Activated T-helper 1 cell treated with anti-CD3 and anti-CD28 coated beads, Interleukin-12 subunit alpha, Interleukin-12 subunit beta, Interleukin-2, Interleukin-4 antibody, amounts not matched to agents 30 ng/mL and 10 ng/mL and 1 ng/mL, durations not matched to agents 14 hours and 24 hours and 36 hours (primary cell): ENCODE results near the gene WDR1. TPM values are rescaled to one million over a fixed set of nuclear protein-coding genes. Genes with fewer than 3 reads are reported as not detected.

Experiments used
- DNase-seq: peaks from one replicate; pipeline ENCODE4 v3.0.0; 2021; ENCODE audit warnings: low spot score
- H3K27ac Mint-ChIP-seq: one replicate; pipeline ENCODE4 v1.8.0; 2021; ENCODE audit warnings: mild to moderate bottlenecking, mixed read lengths
- H3K27me3 Mint-ChIP-seq: one replicate; pipeline ENCODE4 v1.8.0; 2022; ENCODE audit warnings: mild to moderate bottlenecking, moderate library complexity, mixed read lengths; ENCODE audit not compliant: insufficient read depth
- H3K36me3 Mint-ChIP-seq: one replicate; pipeline ENCODE4 v1.8.0; 2021; ENCODE audit warnings: low read depth, mixed read lengths
- H3K4me1 Mint-ChIP-seq: one replicate; pipeline ENCODE4 v1.8.0; 2021; ENCODE audit warnings: low read depth, mixed read lengths
- H3K4me3 Mint-ChIP-seq: one replicate; pipeline ENCODE4 v1.8.0; 2021; ENCODE audit warnings: mild to moderate bottlenecking, moderate library complexity, mixed read lengths
- H3K9me3 Mint-ChIP-seq: one replicate; pipeline ENCODE4 v1.8.0; 2021; ENCODE audit warnings: mixed read lengths
- intact Hi-C: fragments of 100-400 bp; cut with micrococcal nuclease; formaldehyde crosslinking; loops from one replicate; pipeline ENCODE4 v1.15.1; 2024
- total RNA-seq: library from RNA; stranded (reverse); gene quantifications from 2 replicates; pipeline ENCODE4 v1.2.3, GENCODE V29; 2022

Gene WDR1
- total RNA-seq, 1 donor from 2014 or later: 453 TPM

- Mint-ChIP-seq H3K36me3 (peaks cover 79% of the 10 kb centered on the region), H3K4me1 (peaks cover 99% of the 10 kb centered on the region), H3K4me3 (peak overlapping the region; percentile 59), H3K9me3 (no peaks in the 10 kb centered on the region), H3K27me3 (no peaks in the 10 kb centered on the region), H3K27ac (peak overlapping the region; percentile 74)
- no peak for DNase-seq
- intact Hi-C loops: loop anchor here (5.0 to 10.0 kb wide), 2 partner anchors 343 to 845 kb away; no protein-coding TSS in a partner anchor
Measured at GRCh38 chr4:10107111-10108091, 9.2 kb downstream of the WDR1 start.

- DNase-seq: peak; percentile 45
- H3K4me3 Mint-ChIP-seq: peak overlapping the region; percentile 61
- no peaks in the 10 kb centered on the region for H3K27me3 Mint-ChIP-seq
- H3K27ac Mint-ChIP-seq: peak overlapping the region; percentile 81
- H3K9me3 Mint-ChIP-seq: no peaks in the 10 kb centered on the region
- peaks cover 76% of the 10 kb centered on the region for H3K36me3 Mint-ChIP-seq
- intact Hi-C loops: loop anchor here (1.0 to 10.0 kb wide), 5 partner anchors 10 to 846 kb away; partner anchors contain the start of gene WDR1
- H3K4me1 Mint-ChIP-seq: peaks cover 99% of the 10 kb centered on the region
Measured at GRCh38 chr4:10106421-10107039, 10.1 kb downstream of the WDR1 start.

GRCh38 chr4:10105920-10106319 lies 10.7 kb downstream of the WDR1 start:
- H3K4me3 Mint-ChIP-seq: peak overlapping the region; percentile 69

GRCh38 chr4:10105421-10105820 lies 11.2 kb downstream of the WDR1 start:
- H3K27ac Mint-ChIP-seq: peak overlapping the region; percentile 84
- intact Hi-C loops: loop anchor here (5.0 to 10.0 kb wide), 2 partner anchors 341 to 847 kb away; no protein-coding TSS in a partner anchor
- no peaks in the 10 kb centered on the region for H3K9me3 Mint-ChIP-seq
- peaks cover 76% of the 10 kb centered on the region for H3K36me3 Mint-ChIP-seq
- H3K4me3 Mint-ChIP-seq: peak overlapping the region; percentile 69
- no peak for DNase-seq
- no peaks in the 10 kb centered on the region for H3K27me3 Mint-ChIP-seq
- peaks cover 99% of the 10 kb centered on the region for H3K4me1 Mint-ChIP-seq

More at GRCh38 chr4:10105920-10106319, 10.7 kb downstream of the WDR1 start:
- peak overlapping the region; percentile 84 for H3K27ac Mint-ChIP-seq
- intact Hi-C loops: loop anchor here (1.0 to 10.0 kb wide), 5 partner anchors 10 to 846 kb away; partner anchors contain the start of gene WDR1
- H3K4me1 Mint-ChIP-seq: peaks cover 99% of the 10 kb centered on the region
- no peaks in the 10 kb centered on the region for H3K9me3 Mint-ChIP-seq
- no peak for DNase-seq
- H3K27me3 Mint-ChIP-seq: no peaks in the 10 kb centered on the region
- peaks cover 76% of the 10 kb centered on the region for H3K36me3 Mint-ChIP-seq

GRCh38 chr4:10104991-10105276 lies 11.7 kb downstream of the WDR1 start:
- peaks cover 76% of the 10 kb centered on the region for H3K36me3 Mint-ChIP-seq
- peaks cover 99% of the 10 kb centered on the region for H3K4me1 Mint-ChIP-seq
- peak overlapping the region; percentile 69 for H3K4me3 Mint-ChIP-seq
- H3K9me3 Mint-ChIP-seq: no peaks in the 10 kb centered on the region
- intact Hi-C loops: loop anchor here (5.0 to 10.0 kb wide), 2 partner anchors 340 to 847 kb away; no protein-coding TSS in a partner anchor
- no peak for DNase-seq
- H3K27ac Mint-ChIP-seq: peak overlapping the region; percentile 84
- H3K27me3 Mint-ChIP-seq: no peaks in the 10 kb centered on the region

GRCh38 chr4:10104211-10104990 lies 12.2 kb downstream of the WDR1 start:
- intact Hi-C loops: loop anchor here (10.0 kb wide), 1 partner anchor 340 kb away; no protein-coding TSS in a partner anchor
- Mint-ChIP-seq H3K4me1 (peaks cover 99% of the 10 kb centered on the region), H3K36me3 (peaks cover 76% of the 10 kb centered on the region), H3K27me3 (no peaks in the 10 kb centered on the region), H3K9me3 (no peaks in the 10 kb centered on the region), H3K27ac (peak overlapping the region; percentile 84), H3K4me3 (peak overlapping the region; percentile 69)
- DNase-seq: no peak

- no peaks in the 10 kb centered on the region for H3K27me3 Mint-ChIP-seq
- no peaks in the 10 kb centered on the region for H3K9me3 Mint-ChIP-seq
- DNase-seq: no peak
- intact Hi-C loops: loop anchor here (10.0 kb wide), 1 partner anchor 338 kb away; no protein-coding TSS in a partner anchor
- peak overlapping the region; percentile 69 for H3K4me3 Mint-ChIP-seq
- peaks cover 73% of the 10 kb centered on the region for H3K36me3 Mint-ChIP-seq
- peak overlapping the region; percentile 93 for H3K27ac Mint-ChIP-seq
- H3K4me1 Mint-ChIP-seq: peaks cover 99% of the 10 kb centered on the region
Measured at GRCh38 chr4:10102474-10103332, 13.9 kb downstream of the WDR1 start.

GRCh38 chr4:10101671-10102473 lies 14.7 kb downstream of the WDR1 start:
- intact Hi-C loops: loop anchor here (10.0 kb wide), 1 partner anchor 337 kb away; no protein-coding TSS in a partner anchor

GRCh38 chr4:10100734-10101216 lies 15.8 kb downstream of the WDR1 start:
- DNase-seq: no peak
- no peaks in the 10 kb centered on the region for H3K9me3 Mint-ChIP-seq
- peak overlapping the region; percentile 70 for H3K4me3 Mint-ChIP-seq
- peak overlapping the region; percentile 93 for H3K27ac Mint-ChIP-seq
- intact Hi-C loops: loop anchor here (10.0 kb wide), 1 partner anchor 336 kb away; no protein-coding TSS in a partner anchor
- H3K27me3 Mint-ChIP-seq: no peaks in the 10 kb centered on the region
- peaks cover 80% of the 10 kb centered on the region for H3K36me3 Mint-ChIP-seq
- peaks cover 99% of the 10 kb centered on the region for H3K4me1 Mint-ChIP-seq

More at GRCh38 chr4:10101671-10102473, 14.7 kb downstream of the WDR1 start:
- H3K27me3 Mint-ChIP-seq: no peaks in the 10 kb centered on the region
- peak overlapping the region; percentile 93 for H3K27ac Mint-ChIP-seq
- H3K9me3 Mint-ChIP-seq: no peaks in the 10 kb centered on the region
- peaks cover 77% of the 10 kb centered on the region for H3K36me3 Mint-ChIP-seq
- peak overlapping the region; percentile 50 for H3K4me3 Mint-ChIP-seq
- H3K4me1 Mint-ChIP-seq: peaks cover 99% of the 10 kb centered on the region
- no peak for DNase-seq

- no peak for DNase-seq
- Mint-ChIP-seq H3K27ac (peak overlapping the region; percentile 93), H3K4me3 (peak overlapping the region; percentile 70), H3K27me3 (no peaks in the 10 kb centered on the region), H3K9me3 (no peaks in the 10 kb centered on the region), H3K36me3 (peaks cover 76% of the 10 kb centered on the region), H3K4me1 (peaks cover 99% of the 10 kb centered on the region)
- intact Hi-C loops: loop anchor here (2.0 to 10.0 kb wide), 3 partner anchors 287 to 361 kb away; no protein-coding TSS in a partner anchor
Measured at GRCh38 chr4:10099499-10100325, 16.9 kb downstream of the WDR1 start.
